K562 (cell line): ENCODE results near the gene NOM1. TPM values are rescaled to one million over a fixed set of nuclear protein-coding genes. Genes with fewer than 3 reads are reported as not detected.
"Not testable (repeated sequence)": the region's sequence is repeated elsewhere in the genome, so short reads cannot be mapped to it uniquely, and the experiment has no call there.

Experiments
- ARID1B ChIP-seq: fragments of 450-650 bp; IDR thresholded peaks from 2 replicates; pipeline ENCODE4 v1.6.1; 2016; ENCODE audit warnings: antibody characterized with exemption, mild to moderate bottlenecking, inconsistent platforms
- MGA ChIP-seq: fragments of 450-650 bp; IDR thresholded peaks from 2 replicates; pipeline ENCODE4 v1.6.1; 2016; ENCODE audit warnings: mild to moderate bottlenecking, moderate library complexity
- REST ChIP-seq, 2 experiments: fragments of 450-650 bp; formaldehyde crosslinking in 1 of 2; IDR thresholded peaks; 2 replicates each; pipeline versions ENCODE4 v1.4.0 to v1.6.1; 2014 to 2020; ENCODE audit warnings: mild to moderate bottlenecking in 2 of 2, borderline replicate concordance in 1 of 2, low read depth in 1 of 2
- ZNF311 ChIP-seq: fragments of 250-450 bp; sonication (Bioruptor Pico); IDR thresholded peaks from 2 replicates; pipeline ENCODE4 v1.4.0; 2020; ENCODE audit warnings: mild to moderate bottlenecking, moderate library complexity
- polyA plus RNA-seq, 8 experiments: library from polyadenylated mRNA; depleted of rRNA in 4 of 8; stranded (reverse) in 5 of 8; unstranded in 3 of 8; fragments of >200 nt; fragmentation: Nextera tagmentation in 2 of 8; fragmentation: Illumina TruSeq in 1 of 8; extraction: Ambion mirVana in 2 of 8; extraction: Trizol in 1 of 8; gene quantifications; 2 replicates each; pipeline versions ENCODE4 v1.2.1 to v1.2.3, GENCODE V29; 2011 to 2014; ENCODE audit warnings: inconsistent platforms in 1 of 8, missing spikeins in 1 of 8
- total RNA-seq, 7 experiments: library from RNA; depleted of rRNA in 6 of 7; stranded (reverse); fragments of >200 nt in 6 of 7; fragmentation: Illumina TruSeq in 2 of 7; extraction: Trizol in 2 of 7; gene quantifications; 2 replicates each; pipeline versions ENCODE4 v1.2.1 to v1.2.3, GENCODE V29; 2011 to 2021; ENCODE audit warnings: low replicate concordance in 1 of 7

NOM1 gene
- total and polyA plus RNA-seq, 9 of the 15 experiments (the other 6 are each of a cell fraction or from before 2014, with no cell fraction given): 6.8 to 47.3 (median 37.4) TPM

GRCh38 chr7:156920487-156921373, 28.8 kb upstream of the NOM1 start (continued):
- TF ChIP-seq REST (IDR thresholded peaks at IDR 0.05; ENCODE audit: borderline replicate concordance): peak; percentile 50
- TF ChIP-seq REST (CRISPR knock-in tag; IDR thresholded peaks at IDR 0.05; ENCODE audit: low read depth): not testable (repeated sequence)
- TF ChIP-seq MGA: peak; percentile 61
- 0 out of 2 replicates have a peak, but pooled peaks have one; percentile 32 for TF ChIP-seq ZNF311 (CRISPR knock-in tag)
- peak; percentile 45; the same call in 1 of the 2 replicates for TF ChIP-seq ARID1B
